Tibial nerve (tissue), 3 donors: ENCODE data around the gene SARM1.

Experiments used
- CTCF ChIP-seq, 5 experiments: fragments of 200-600 bp in 3 of 5; fragments of 450-650 bp in 2 of 5; sonication (generic) in 3 of 5; IDR thresholded peaks; one replicate each; pipeline ENCODE4 v1.5.1; 2016 to 2019; ENCODE audit warnings: antibody characterized with exemption in 5 of 5, mild to moderate bottlenecking in 3 of 5, moderate library complexity in 2 of 5
- POLR2A ChIP-seq, 2 donors: fragments of 450-650 bp; IDR thresholded peaks; one replicate each; pipeline ENCODE4 v1.6.1; 2017; ENCODE audit warnings: antibody characterized with exemption in 2 of 2, mild to moderate bottlenecking in 2 of 2, moderate library complexity in 2 of 2

- TF ChIP-seq CTCF (IDR thresholded peaks at IDR 0.05) (no peak), POLR2A (IDR thresholded peaks at IDR 0.05) (no peak)
These were observed 40.6 kb downstream of the SARM1 start for GRCh38 chr17:28412099-28412498.
